K562 (cell line): ENCODE measurements around the gene COL4A2. TPM values are rescaled to one million over a fixed set of nuclear protein-coding genes. Genes with fewer than 3 reads are reported as not detected.

Source experiments
- ATAC-seq: fragments of 200-7000 bp; cut with Tn5 transposase; 3 replicates; pipeline ENCODE4 v1.9.1; 2020; ENCODE audit warnings: moderate library complexity
- BruUV-seq: library from RNA; stranded (reverse); fragments of 400-500 nt; replicated peaks from 2 replicates; lab custom pipeline; 2021; lab: Mats Ljungman, UMichigan
- CTCF ChIA-PET: fragments of 300-600 bp; formaldehyde crosslinking; extraction: SDS; loops from one replicate; lab custom pipeline; 2021; ENCODE audit warnings: low intra/inter-chr PET ratio; lab: Yijun Ruan, JAX
- POLR2A ChIA-PET: fragments of 300-600, 350-650 bp; sonication (Branson Sonifier 250); formaldehyde crosslinking; extraction: SDS; loops from one replicate; lab custom pipeline; 2021; ENCODE audit warnings: antibody characterized with exemption, inconsistent platforms; lab: Yijun Ruan, JAX
- DNase-seq, 4 experiments: peaks; one replicate each; pipeline versions ENCODE4 v3.0.0 to v3.0.0-alpha.2; 2011 to 2018; ENCODE audit warnings: low spot score in 3 of 4, mixed read lengths in 3 of 4; ENCODE audit errors: extremely low read depth in 1 of 4
- FAIRE-seq: peaks from 2 replicates; lab custom pipeline; 2011; peaks lifted over from hg19 to GRCh38; lab: Jason Lieb, UNC
- H2AFZ ChIP-seq: 2 replicates; pipeline ENCODE4 v1.6.0; 2011; ENCODE audit warnings: low read depth, low read length, control low read depth, inconsistent platforms
- H3K27ac ChIP-seq: fragments of 200-600 bp; 3 replicates; pipeline ENCODE4 v1.8.0; 2011; ENCODE audit warnings: low read depth, mild to moderate bottlenecking, control low read depth, inconsistent platforms, low read length, moderate library complexity, mixed read lengths; ENCODE audit errors: extremely low read depth
- H3K27me3 ChIP-seq, 2 experiments: fragments of 300-600 bp in 1 of 2; 2 replicates in 1 of 2; 3 replicates in 1 of 2; pipeline versions ENCODE4 v1.6.0 to v1.8.0; 2011; ENCODE audit warnings: inconsistent platforms in 2 of 2, low read length in 2 of 2, mild to moderate bottlenecking in 1 of 2, mixed read lengths in 1 of 2, moderate library complexity in 1 of 2; ENCODE audit not compliant: control insufficient read depth in 2 of 2, insufficient read depth in 2 of 2
- H3K36me3 ChIP-seq: fragments of 300-600 bp; 3 replicates; pipeline ENCODE4 v1.8.0; 2011; ENCODE audit warnings: mild to moderate bottlenecking, low read length, inconsistent platforms; ENCODE audit not compliant: control insufficient read depth, insufficient read depth
- H3K4me1 ChIP-seq, 2 experiments: fragments of 200-600 bp in 1 of 2; replicated peaks in 1 of 2; 2 replicates in 1 of 2; 3 replicates in 1 of 2; pipeline versions ENCODE4 v1.5.1 to v1.8.0; 2011; ENCODE audit warnings: inconsistent platforms in 2 of 2, low read length in 2 of 2, mild to moderate bottlenecking in 1 of 2, mixed read lengths in 1 of 2, moderate library complexity in 1 of 2; ENCODE audit not compliant: control insufficient read depth in 2 of 2, insufficient read depth in 2 of 2
- H3K4me2 ChIP-seq: 2 replicates; pipeline ENCODE4 v1.6.1; 2011; ENCODE audit warnings: low read length, control low read depth, inconsistent platforms, mixed read lengths; ENCODE audit not compliant: insufficient read depth
- H3K4me3 ChIP-seq: fragments of 200-600 bp; sonication (generic), shearing (Covaris generic); 2 replicates; pipeline ENCODE4 v1.5.1; 2016; ENCODE audit warnings: control low read depth, inconsistent platforms
- H3K79me2 ChIP-seq: fragments of 200-600 bp; 3 replicates; pipeline ENCODE4 v1.8.0; 2011; ENCODE audit warnings: low read length, inconsistent platforms; ENCODE audit not compliant: control insufficient read depth, insufficient read depth
- H3K9ac ChIP-seq, 2 experiments: 2 replicates each; pipeline versions ENCODE4 v1.6.0 to v1.6.1; 2011; ENCODE audit warnings: low read depth in 2 of 2, low read length in 2 of 2, control low read depth in 1 of 2, inconsistent platforms in 1 of 2, mild to moderate bottlenecking in 1 of 2, mixed read lengths in 1 of 2; ENCODE audit not compliant: insufficient read depth in 1 of 2
- H3K9me1 ChIP-seq: one replicate; pipeline ENCODE4 v1.6.0; 2011; ENCODE audit warnings: inconsistent platforms, mild to moderate bottlenecking, low read length, moderate library complexity; ENCODE audit not compliant: control insufficient read depth, insufficient read depth
- H3K9me3 ChIP-seq: replicated peaks from 2 replicates; pipeline ENCODE4 v1.5.1; 2011; ENCODE audit warnings: low read depth, low read length, inconsistent platforms; ENCODE audit not compliant: control insufficient read depth, insufficient read depth
- H4K20me1 ChIP-seq: replicated peaks from 2 replicates; pipeline ENCODE4 v1.6.1; 2011; ENCODE audit warnings: low read length, inconsistent platforms, mixed read lengths; ENCODE audit not compliant: control insufficient read depth, insufficient read depth
- EHMT2 ChIP-seq: fragments of 450-650 bp; IDR thresholded peaks from 2 replicates; pipeline ENCODE4 v1.6.1; 2018; ENCODE audit warnings: antibody characterized with exemption
- ETV1 ChIP-seq: fragments of 450-650 bp; conservative IDR thresholded peaks from 2 replicates; pipeline ENCODE4 v1.6.1; 2016; ENCODE audit warnings: missing genetic modification characterization, control low read depth, low read depth, missing compliant biosample characterization
- JUND ChIP-seq, 2 experiments: IDR thresholded peaks; 2 replicates in 1 of 2; 3 replicates in 1 of 2; pipeline ENCODE4 v1.6.1; 2011; ENCODE audit warnings: borderline replicate concordance in 2 of 2, low read depth in 2 of 2, low read length in 2 of 2, improper control_type of control experiment in 1 of 2, missing biosample characterization in 1 of 2, missing genetic modification characterization in 1 of 2, missing genetic modification reagents in 1 of 2
- RBM15 ChIP-seq: fragments of 200-400 bp; formaldehyde crosslinking; IDR thresholded peaks from 2 replicates; pipeline ENCODE4 v1.6.1; 2018; ENCODE audit warnings: mild to moderate bottlenecking, low read length, moderate library complexity; ENCODE audit not compliant: insufficient read depth
- RERE ChIP-seq: sonication (generic); formaldehyde crosslinking; IDR thresholded peaks from 2 replicates; pipeline ENCODE4 v1.8.0; 2023; ENCODE audit warnings: missing genetic modification reagents, mild to moderate bottlenecking, borderline replicate concordance
- RUNX1 ChIP-seq: sonication (generic); IDR thresholded peaks from 2 replicates; pipeline ENCODE4 v1.6.1; 2016; ENCODE audit warnings: antibody characterized with exemption, low read depth
- SUPT5H ChIP-seq: fragments of 450-650 bp; IDR thresholded peaks from 2 replicates; pipeline ENCODE4 v1.6.1; 2016
- TAF15 ChIP-seq: fragments of 200-400 bp; formaldehyde crosslinking; IDR thresholded peaks from 2 replicates; pipeline ENCODE4 v1.6.1; 2017; ENCODE audit warnings: mild to moderate bottlenecking, low read depth, low read length, moderate library complexity
- ZBTB5 ChIP-seq: fragments of 450-650 bp; IDR thresholded peaks from 2 replicates; pipeline ENCODE4 v1.6.1; 2017; ENCODE audit warnings: antibody characterized with exemption
- ZNF277 ChIP-seq: fragments of 250-450 bp; sonication (Bioruptor Pico); IDR thresholded peaks from 2 replicates; pipeline ENCODE4 v1.8.0; 2022; ENCODE audit warnings: inconsistent platforms, mild to moderate bottlenecking, moderate library complexity, borderline replicate concordance
- WGBS: fragments of 100-300 bp; shearing (Covaris generic); methylation state at CpG from one replicate; pipeline ENCODE4 v1.1.6; 2016; ENCODE audit warnings: low coverage, mixed read lengths; ENCODE audit not compliant: insufficient coverage; ENCODE audit errors: missing lambda C conversion rate; 5-methylcytosine and 5-hydroxymethylcytosine counted together
- in situ Hi-C: fragments of 300-500 bp; cut with MboI; formaldehyde crosslinking; loops from 4 replicates; pipeline ENCODE4 v1.15.0; 2018; ENCODE audit warnings: inconsistent platforms, mixed read lengths
- intact Hi-C: fragments of 100-400 bp; cut with micrococcal nuclease; formaldehyde crosslinking; loops from 2 replicates; pipeline ENCODE4 v1.14.2; 2022
- polyA plus RNA-seq, 8 experiments: library from polyadenylated mRNA; depleted of rRNA in 4 of 8; stranded (reverse) in 5 of 8; unstranded in 3 of 8; fragments of >200 nt; fragmentation: Nextera tagmentation in 2 of 8; fragmentation: Illumina TruSeq in 1 of 8; extraction: Ambion mirVana in 2 of 8; extraction: Trizol in 1 of 8; gene quantifications; 2 replicates each; pipeline versions ENCODE4 v1.2.1 to v1.2.3, GENCODE V29; 2011 to 2014; ENCODE audit warnings: inconsistent platforms in 1 of 8, missing spikeins in 1 of 8
- total RNA-seq, 7 experiments: library from RNA; depleted of rRNA in 6 of 7; stranded (reverse); fragments of >200 nt in 6 of 7; fragmentation: Illumina TruSeq in 2 of 7; extraction: Trizol in 2 of 7; gene quantifications; 2 replicates each; pipeline versions ENCODE4 v1.2.1 to v1.2.3, GENCODE V29; 2011 to 2021; ENCODE audit warnings: low replicate concordance in 1 of 7

Gene COL4A2
- total and polyA plus RNA-seq, 9 of the 15 experiments (the other 6 are each of a cell fraction or from before 2014, with no cell fraction given): 0.13 to 15.2 (median 8.1) TPM

GRCh38 chr13:110546378-110546777 is 239.3 kb downstream of the COL4A2 start:
- H3K4me3 ChIP-seq: no peak overlapping the region
- no peaks in the 10 kb centered on the region for H4K20me1 ChIP-seq
- FAIRE-seq (no peak), ATAC-seq (no peak), DNase-seq (no peak)
- intact Hi-C loops: no loop called here
- POLR2A ChIA-PET: interaction anchor here (0.6 kb wide), 1 partner anchor 11 kb away, joined by 5 read pairs; no protein-coding TSS in a partner anchor
- 47% methylated on average over 4 of the region's 4 CpGs for WGBS
- H3K36me3 ChIP-seq: no peaks in the 10 kb centered on the region
- H3K27ac ChIP-seq: no peak overlapping the region
- CTCF ChIA-PET: no interaction called here
- H3K79me2 ChIP-seq: peaks cover 3% of the 10 kb centered on the region; the same call in 1 of the 3 replicates
- no TSS peak for BruUV-seq
- in situ Hi-C loops: no loop called here
- TF ChIP-seq SUPT5H (no peak), ZBTB5 (no peak), ZNF277 (CRISPR knock-in tag) (no peak), RBM15 (no peak), TAF15 (no peak), RERE (CRISPR knock-in tag) (no peak), EHMT2 (no peak), RUNX1 (no peak), ETV1 (tag) (no peak), JUND (IDR thresholded peaks at IDR 0.05; ENCODE audit: borderline replicate concordance, low read depth, low read length) (no peak), JUND (tag; IDR thresholded peaks at IDR 0.05; ENCODE audit: borderline replicate concordance, low read depth, low read length) (no peak)
- H2AFZ ChIP-seq: no peak overlapping the region
- H3K9ac ChIP-seq: no peak overlapping the region
- H3K27me3 ChIP-seq: no peaks in the 10 kb centered on the region
- H3K9me1 ChIP-seq: no peaks in the 10 kb centered on the region
- H3K4me2 ChIP-seq: no peak overlapping the region
- H3K4me1 ChIP-seq: peaks cover 2 to 3% of the 10 kb centered on the region in 2 experiments; a peak in 2 of 5 replicates
- no peaks in the 10 kb centered on the region; the same call in 1 of the 2 replicates for H3K9me3 ChIP-seq
